ENCODE measurements around the gene U2AF2. TPM values are rescaled to one million over a fixed set of nuclear protein-coding genes. Genes with fewer than 3 reads are reported as not detected.

Gene U2AF2
- total RNA-seq, 1 donor from 2014 or later = 194 TPM

DNA sequence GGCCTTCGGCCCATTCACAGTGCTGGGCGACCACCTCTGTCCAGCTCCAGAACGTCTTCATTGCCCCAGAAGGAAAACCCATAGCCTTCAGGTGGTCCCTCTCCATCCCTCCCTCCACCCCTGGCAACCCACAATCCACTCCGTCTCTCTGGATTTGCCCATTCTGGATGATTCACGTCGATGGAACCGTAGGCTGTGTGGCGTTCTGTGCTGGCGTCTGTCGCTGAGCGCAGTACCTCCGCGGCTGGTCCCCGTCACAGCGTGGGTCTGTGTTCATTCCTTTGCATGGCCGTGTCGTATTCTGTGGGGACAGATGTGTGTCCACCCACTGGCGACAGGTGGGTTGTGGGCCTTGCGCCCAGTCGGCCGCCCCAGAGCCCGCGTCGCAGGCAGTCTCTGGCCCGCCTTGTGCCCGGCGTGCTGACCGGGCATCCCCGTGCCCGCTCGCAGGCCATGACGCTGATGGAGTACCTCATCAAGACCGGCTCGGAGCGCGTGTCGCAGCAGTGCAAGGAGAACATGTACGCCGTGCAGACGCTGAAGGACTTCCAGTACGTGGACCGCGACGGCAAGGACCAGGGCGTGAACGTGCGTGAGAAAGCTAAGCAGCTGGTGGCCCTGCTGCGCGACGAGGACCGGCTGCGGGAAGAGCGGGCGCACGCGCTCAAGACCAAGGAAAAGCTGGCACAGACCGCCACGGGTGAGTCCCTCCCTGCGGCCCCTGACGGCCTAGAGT is 30.3 kb downstream of the U2AF2 start:
- FAIRE-seq (no peak), DNase-seq (ENCODE audit: low read depth) (no peak)
- H3K4me3 Mint-ChIP-seq (ENCODE audit: unreplicated experiment) = no peak overlapping the region
- Histone ChIP-seq H3K9ac (ENCODE audit: low read length) (no peak overlapping the region), H3K27ac (ENCODE audit: low read depth, low read length) (no peak overlapping the region), H3K9me3 (ENCODE audit: insufficient read depth, low read depth, low read length) (no peaks in the 10 kb centered on the region), H3K4me3 (ENCODE audit: insufficient read depth, low read depth, low read length) (no peak overlapping the region), H4K20me1 (ENCODE audit: insufficient read depth, low read length) (peaks cover 87% of the 10 kb centered on the region), H3K27me3 (ENCODE audit: insufficient read depth, low read length) (no peaks in the 10 kb centered on the region), H3K4me1 (ENCODE audit: insufficient read depth, low read length) (peaks cover 4% of the 10 kb centered on the region), H3K36me3 (ENCODE audit: insufficient read depth, low read length) (peaks cover 4% of the 10 kb centered on the region), H3K4me2 (ENCODE audit: low read length) (no peak overlapping the region), H2AFZ (ENCODE audit: low read depth, low read length) (no peak overlapping the region), H3K79me2 (ENCODE audit: insufficient read depth, low read length) (peaks cover 79% of the 10 kb centered on the region)
- no peak overlapping the region for H3K27ac Mint-ChIP-seq (ENCODE audit: unreplicated experiment)
- TF ChIP-seq EZH2 (IDR thresholded peaks at IDR 0.05; ENCODE audit: insufficient read depth, low read length) = no peak
- TF ChIP-seq, protein P1, sequence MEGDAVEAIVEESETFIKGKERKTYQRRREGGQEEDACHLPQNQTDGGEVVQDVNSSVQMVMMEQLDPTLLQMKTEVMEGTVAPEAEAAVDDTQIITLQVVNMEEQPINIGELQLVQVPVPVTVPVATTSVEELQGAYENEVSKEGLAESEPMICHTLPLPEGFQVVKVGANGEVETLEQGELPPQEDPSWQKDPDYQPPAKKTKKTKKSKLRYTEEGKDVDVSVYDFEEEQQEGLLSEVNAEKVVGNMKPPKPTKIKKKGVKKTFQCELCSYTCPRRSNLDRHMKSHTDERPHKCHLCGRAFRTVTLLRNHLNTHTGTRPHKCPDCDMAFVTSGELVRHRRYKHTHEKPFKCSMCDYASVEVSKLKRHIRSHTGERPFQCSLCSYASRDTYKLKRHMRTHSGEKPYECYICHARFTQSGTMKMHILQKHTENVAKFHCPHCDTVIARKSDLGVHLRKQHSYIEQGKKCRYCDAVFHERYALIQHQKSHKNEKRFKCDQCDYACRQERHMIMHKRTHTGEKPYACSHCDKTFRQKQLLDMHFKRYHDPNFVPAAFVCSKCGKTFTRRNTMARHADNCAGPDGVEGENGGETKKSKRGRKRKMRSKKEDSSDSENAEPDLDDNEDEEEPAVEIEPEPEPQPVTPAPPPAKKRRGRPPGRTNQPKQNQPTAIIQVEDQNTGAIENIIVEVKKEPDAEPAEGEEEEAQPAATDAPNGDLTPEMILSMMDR (IDR thresholded peaks at IDR 0.05; ENCODE audit: insufficient read depth, low read depth, low read length) = no peak
- H3K36me3 Mint-ChIP-seq (ENCODE audit: low read depth, unreplicated experiment) = peaks cover 11% of the 10 kb centered on the region
- H3K9me3 Mint-ChIP-seq (ENCODE audit: unreplicated experiment) = no peaks in the 10 kb centered on the region
- peaks cover 19% of the 10 kb centered on the region for H3K4me1 Mint-ChIP-seq (ENCODE audit: low read depth, unreplicated experiment)
- no peaks in the 10 kb centered on the region for H3K27me3 Mint-ChIP-seq (ENCODE audit: low read depth, unreplicated experiment)

DNA sequence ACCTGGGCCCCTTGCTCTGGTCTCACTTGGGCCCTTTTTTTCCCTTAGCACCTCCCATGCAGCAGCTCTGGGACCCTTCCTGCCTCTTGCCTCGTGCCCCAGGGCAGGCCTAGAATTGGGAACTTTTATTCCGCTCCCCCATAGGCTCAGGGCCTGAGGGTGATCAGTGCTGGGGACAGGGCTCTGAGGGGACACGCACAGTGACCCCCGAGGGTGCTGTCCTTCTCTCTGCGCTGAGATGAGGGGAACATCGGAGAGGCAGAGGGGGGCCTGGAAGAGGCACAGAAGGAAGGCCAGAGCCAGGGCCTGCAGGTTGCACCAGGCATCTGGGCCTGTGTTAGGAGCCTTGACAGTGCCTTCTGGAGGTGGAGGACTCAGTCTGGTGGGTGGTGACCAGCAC is 30.9 kb downstream of the U2AF2 start:
- H4K20me1 ChIP-seq (ENCODE audit: insufficient read depth, low read length) = peaks cover 81% of the 10 kb centered on the region
- TF ChIP-seq EZH2 (IDR thresholded peaks at IDR 0.05; ENCODE audit: insufficient read depth, low read length) = no peak
- TF ChIP-seq, protein P1 (IDR thresholded peaks at IDR 0.05; ENCODE audit: insufficient read depth, low read depth, low read length) = no peak
- peaks cover 4% of the 10 kb centered on the region for H3K36me3 ChIP-seq (ENCODE audit: insufficient read depth, low read length)
- H3K9ac ChIP-seq (ENCODE audit: low read length) = no peak overlapping the region
- H3K9me3 ChIP-seq (ENCODE audit: insufficient read depth, low read depth, low read length) = no peaks in the 10 kb centered on the region
- H3K4me3 ChIP-seq (ENCODE audit: insufficient read depth, low read depth, low read length) = no peak overlapping the region
- Mint-ChIP-seq H3K27ac (ENCODE audit: unreplicated experiment) (no peak overlapping the region), H3K9me3 (ENCODE audit: unreplicated experiment) (no peaks in the 10 kb centered on the region), H3K4me1 (ENCODE audit: low read depth, unreplicated experiment) (peaks cover 19% of the 10 kb centered on the region), H3K36me3 (ENCODE audit: low read depth, unreplicated experiment) (peaks cover 11% of the 10 kb centered on the region), H3K27me3 (ENCODE audit: low read depth, unreplicated experiment) (no peaks in the 10 kb centered on the region), H3K4me3 (ENCODE audit: unreplicated experiment) (no peak overlapping the region)
- FAIRE-seq (no peak), DNase-seq (ENCODE audit: low read depth) (no peak)
- H3K27me3 ChIP-seq (ENCODE audit: insufficient read depth, low read length) = no peaks in the 10 kb centered on the region
- H2AFZ ChIP-seq (ENCODE audit: low read depth, low read length) = no peak overlapping the region
- peaks cover 4% of the 10 kb centered on the region for H3K4me1 ChIP-seq (ENCODE audit: insufficient read depth, low read length)
- peaks cover 72% of the 10 kb centered on the region for H3K79me2 ChIP-seq (ENCODE audit: insufficient read depth, low read length)
- H3K27ac ChIP-seq (ENCODE audit: low read depth, low read length) = no peak overlapping the region
- H3K4me2 ChIP-seq (ENCODE audit: low read length) = no peak overlapping the region

All from astrocyte (in vitro differentiated cells and primary cell).